HG03103 (cell line): Measurements from ENCODE around the gene KDM4B.
"Not testable (repeated sequence)": the region's sequence is repeated elsewhere in the genome, so short reads cannot be mapped to it uniquely, and the experiment has no call there.

Experiments
- ATAC-seq: cut with Tn5 transposase; IDR thresholded peaks from one replicate; pipeline ENCODE4 v1.9.1; 2021; ENCODE audit warnings: low read depth; ENCODE audit not compliant: unreplicated experiment

Gene KDM4B

DNA sequence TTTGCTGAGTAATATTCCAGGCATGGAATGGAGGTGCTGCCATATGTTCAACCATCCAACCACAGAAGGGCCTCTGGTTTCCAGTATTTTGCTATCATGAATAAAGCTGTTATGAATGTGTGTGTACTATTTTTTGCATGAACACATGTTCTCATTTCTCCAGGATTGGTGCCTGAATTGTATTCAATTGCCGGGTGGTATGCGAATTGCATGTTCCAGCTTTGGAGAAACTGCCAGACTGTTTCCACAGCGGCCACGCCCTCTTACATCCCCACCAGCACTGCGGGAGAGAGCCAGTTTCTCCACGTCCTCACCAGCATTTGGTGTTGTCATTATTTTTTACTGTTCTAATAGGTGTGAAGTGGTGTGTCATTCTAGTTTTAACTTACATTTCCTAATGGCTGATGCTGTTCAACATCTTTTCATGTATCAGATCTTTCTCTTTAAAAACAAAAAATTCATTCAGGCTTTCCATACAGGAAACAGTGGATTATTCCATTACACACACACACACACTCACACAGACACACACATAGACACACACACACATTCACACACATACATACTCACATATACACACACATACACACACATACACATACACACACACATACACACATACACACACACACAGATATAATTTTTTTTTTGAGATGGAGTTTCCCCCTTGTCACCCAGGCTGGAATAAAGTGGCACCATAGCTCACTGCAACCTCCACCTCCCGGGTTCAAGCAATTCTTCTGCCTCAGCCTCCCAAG lies 217.6 kb downstream of the KDM4B start:
- no peak for ATAC-seq

- ATAC-seq, result no peak
Measured at GRCh38 chr19:5188548-5189317, 219.8 kb downstream of the KDM4B start.

GRCh38 chr19:5189318-5189607 lies 220.3 kb downstream of the KDM4B start:
- no peak for ATAC-seq

DNA sequence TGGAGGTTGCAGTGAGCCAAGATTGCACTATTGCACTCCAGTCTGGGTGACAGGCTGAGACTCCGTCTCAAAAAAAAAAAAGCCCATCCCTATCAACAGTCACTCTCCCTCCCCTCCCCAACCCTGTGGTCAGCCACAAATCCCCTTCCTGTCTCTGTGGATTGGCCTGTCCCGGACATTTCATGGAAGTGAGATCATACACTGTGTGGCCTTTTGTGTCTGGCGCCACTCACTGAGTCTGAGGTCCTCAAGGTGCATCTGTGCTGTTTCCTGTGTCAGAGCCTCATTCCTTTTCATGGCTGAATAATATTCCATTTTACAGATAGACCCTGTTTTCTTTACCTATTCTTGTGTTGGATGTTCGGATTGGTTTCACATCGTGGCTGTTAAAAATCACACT lies 222.2 kb downstream of the KDM4B start:
- no peak for ATAC-seq

- ATAC-seq, result no peak
Measured at GRCh38 chr19:5192568-5192967, 223.7 kb downstream of the KDM4B start.

DNA sequence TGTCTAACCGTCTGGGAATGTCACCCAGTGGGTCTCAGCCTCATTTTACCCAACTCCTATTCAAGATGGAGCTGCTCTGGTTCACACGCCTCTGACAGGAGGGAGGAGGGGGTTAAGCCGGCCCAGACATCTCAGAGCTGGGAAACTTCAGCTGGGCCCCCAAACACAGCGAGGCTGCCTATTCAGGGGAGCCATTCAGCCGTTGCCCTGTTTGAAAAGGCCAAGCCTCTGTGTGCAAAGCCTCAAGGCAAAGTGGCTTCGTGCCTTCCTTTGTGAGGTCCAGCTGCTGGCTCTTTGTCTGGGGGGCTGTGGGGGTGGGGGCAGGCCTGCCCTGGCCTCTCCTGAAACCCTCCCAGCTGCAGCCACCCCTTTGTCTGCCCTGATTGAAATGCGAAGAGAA lies 224.3 kb downstream of the KDM4B start:
- no peak for ATAC-seq

- ATAC-seq, result no peak
Measured at GRCh38 chr19:5194641-5195040, 225.7 kb downstream of the KDM4B start.

DNA sequence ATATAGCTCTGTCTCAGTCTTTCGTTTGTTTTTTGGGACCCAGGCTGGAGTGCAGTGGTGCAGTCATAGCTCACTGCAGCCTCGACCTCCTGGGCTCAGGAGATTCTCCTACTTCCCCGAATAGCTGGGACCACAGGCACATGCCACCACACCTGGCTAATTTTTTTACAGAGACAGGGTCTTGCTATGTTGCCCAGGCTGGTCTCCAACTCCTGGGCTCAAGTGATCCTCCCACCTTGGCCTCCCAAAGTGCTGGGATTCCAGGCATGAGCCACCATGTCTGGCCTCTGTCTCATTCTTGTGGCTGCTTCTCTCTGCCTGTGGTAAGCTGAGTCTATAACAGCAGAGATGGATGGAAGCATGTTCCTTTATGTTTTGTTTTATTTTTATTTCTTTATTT lies 226.7 kb downstream of the KDM4B start:
- ATAC-seq, result not testable (repeated sequence)

DNA sequence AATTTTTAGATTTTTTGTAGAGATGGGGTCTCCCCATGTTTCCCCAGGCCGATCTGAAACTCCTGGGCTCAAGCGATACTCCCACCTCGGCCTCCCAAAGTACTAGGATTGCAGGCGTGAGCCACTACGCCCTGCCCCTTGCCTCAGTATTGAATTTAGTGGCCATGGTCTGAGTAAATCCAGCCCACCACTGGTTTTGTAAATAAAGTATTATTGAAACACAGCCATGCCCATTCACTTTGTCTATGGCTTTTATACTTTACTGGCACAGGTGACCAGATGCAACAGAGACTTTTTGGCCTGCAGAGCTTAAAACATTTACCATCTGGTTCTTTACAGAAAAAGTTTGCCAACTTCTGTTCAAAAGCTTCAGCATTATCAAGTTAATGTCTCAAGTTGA lies 227.9 kb downstream of the KDM4B start:
- ATAC-seq, result no peak

DNA sequence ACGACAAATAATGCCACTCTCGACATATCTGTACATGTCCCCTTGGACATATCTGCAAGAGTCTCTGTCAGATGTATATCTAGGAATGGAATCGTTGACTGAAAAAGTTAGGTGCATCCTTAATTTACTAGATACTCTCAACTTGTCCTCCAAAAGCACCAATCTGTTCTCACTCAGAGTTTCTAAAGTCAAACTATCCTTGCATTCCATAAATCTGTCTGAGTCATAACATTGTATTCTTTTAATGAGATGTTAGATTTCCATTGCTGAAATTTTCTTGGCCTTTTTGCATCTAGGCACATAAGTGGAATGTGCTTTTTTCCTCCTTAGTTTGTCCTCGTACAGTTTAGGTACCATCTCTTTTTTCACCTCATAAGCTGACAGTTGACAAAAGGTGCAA lies 231.9 kb downstream of the KDM4B start:
- no peak for ATAC-seq

DNA sequence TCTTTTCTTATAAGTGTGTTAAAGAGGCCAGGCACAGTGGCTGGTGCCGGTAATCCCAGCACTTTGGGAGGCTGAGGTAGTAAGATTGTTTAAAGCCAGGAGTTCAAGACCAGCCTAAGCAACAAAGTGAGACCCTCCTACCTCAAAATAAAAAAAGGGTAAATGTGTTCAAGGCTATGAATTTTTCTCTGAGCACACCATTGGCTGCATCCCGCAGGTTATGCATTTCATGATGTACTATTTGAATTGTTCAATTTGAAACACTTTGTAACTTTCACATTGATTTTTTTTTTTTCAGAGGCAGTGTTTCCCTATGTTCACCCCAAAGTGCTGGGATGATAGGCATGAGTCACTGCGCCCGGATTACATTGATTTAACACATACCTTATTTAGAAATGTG lies 233.6 kb downstream of the KDM4B start:
- ATAC-seq, result no peak
